PC-3 (cell line): ENCODE data around the gene NFIX. TPM values are rescaled to one million over a fixed set of nuclear protein-coding genes. Genes with fewer than 3 reads are reported as not detected.

ENCODE experiments used
- ATAC-seq: fragments of 200-7000 bp; cut with Tn5 transposase; 2 replicates; pipeline ENCODE4 v1.9.1; 2020; ENCODE audit warnings: mild to moderate bottlenecking, moderate library complexity
- BruUV-seq: library from RNA; stranded (reverse); fragments of 400-500 nt; replicated peaks from 2 replicates; lab custom pipeline; 2021; lab: Mats Ljungman, UMichigan
- CTCF ChIA-PET: fragments of 300-600 bp; sonication (Branson Sonifier 250); formaldehyde crosslinking; loops from one replicate; lab custom pipeline; 2022; ENCODE audit warnings: antibody characterized with exemption; lab: Charles Lee
- POLR2A ChIA-PET: fragments of 300-600 bp; sonication (Branson Sonifier 250); formaldehyde crosslinking; loops from one replicate; lab custom pipeline; 2022; ENCODE audit warnings: antibody characterized with exemption; ENCODE audit not compliant: unreplicated experiment; lab: Charles Lee
- DNase-seq: peaks from one replicate; pipeline ENCODE4 v3.0.0-alpha.2; 2015
- H2AFZ ChIP-seq: fragments of 300-600 bp; sonication (generic); 2 replicates; pipeline ENCODE4 v1.6.0; 2016; ENCODE audit warnings: antibody characterized with exemption, low read length
- H3F3A ChIP-seq: fragments of 300-600 bp; sonication (generic); one replicate; pipeline ENCODE4 v1.6.0; 2017; ENCODE audit warnings: antibody characterized with exemption, low read length, control low read depth, mild to moderate bottlenecking; ENCODE audit not compliant: unreplicated experiment
- H3K27ac ChIP-seq: fragments of 300-600 bp; sonication (generic); 2 replicates; pipeline ENCODE4 v1.5.1; 2016; ENCODE audit warnings: mild to moderate bottlenecking, low read length
- H3K27me3 ChIP-seq: fragments of 300-600 bp; sonication (generic); 2 replicates; pipeline ENCODE4 v1.6.1; 2016; ENCODE audit warnings: low read length, mixed read lengths
- H3K36me3 ChIP-seq: fragments of 300-600 bp; sonication (generic); 2 replicates; pipeline ENCODE4 v1.6.1; 2016; ENCODE audit warnings: low read depth, mixed run types, low read length, mixed read lengths
- H3K4me1 ChIP-seq: fragments of 300-600 bp; sonication (generic); 2 replicates; pipeline ENCODE4 v1.5.1; 2016; ENCODE audit warnings: low read length; ENCODE audit not compliant: insufficient read depth
- H3K4me2 ChIP-seq: fragments of 300-600 bp; sonication (generic); 2 replicates; pipeline ENCODE4 v1.6.0; 2016; ENCODE audit warnings: low read length
- H3K4me3 ChIP-seq: fragments of 300-600 bp; sonication (generic); 2 replicates; pipeline ENCODE4 v1.5.1; 2016; ENCODE audit warnings: mild to moderate bottlenecking, low read length, mixed read lengths
- H3K79me2 ChIP-seq: fragments of 300-600 bp; sonication (generic); 2 replicates; pipeline ENCODE4 v1.6.1; 2017; ENCODE audit warnings: low read length, mixed read lengths
- H3K9ac ChIP-seq: fragments of 300-600 bp; sonication (generic); 2 replicates; pipeline ENCODE4 v1.6.0; 2016; ENCODE audit warnings: mild to moderate bottlenecking, low read length
- H3K9me2 ChIP-seq: fragments of 300-600 bp; sonication (generic); replicated peaks from 2 replicates; pipeline ENCODE4 v1.6.1; 2016; ENCODE audit warnings: mixed run types, low read length, mixed read lengths
- H3K9me3 ChIP-seq: fragments of 300-600 bp; sonication (generic); 2 replicates; pipeline ENCODE4 v1.6.1; 2016; ENCODE audit warnings: low read length, mixed read lengths
- H4K20me1 ChIP-seq: fragments of 300-600 bp; sonication (generic); 2 replicates; pipeline ENCODE4 v1.6.1; 2016; ENCODE audit warnings: low read length, mixed read lengths
- CTCF ChIP-seq: fragments of 300-600 bp; sonication (generic); conservative IDR thresholded peaks from 2 replicates; pipeline ENCODE4 v1.5.1; 2017; ENCODE audit warnings: antibody characterized with exemption, low read depth, mild to moderate bottlenecking, low read length
- EZH2 ChIP-seq: fragments of 300-600 bp; sonication (generic); IDR thresholded peaks from one replicate; pipeline ENCODE4 v1.6.1; 2017; ENCODE audit warnings: antibody characterized with exemption, mild to moderate bottlenecking, low read length; ENCODE audit not compliant: unreplicated experiment
- EZH2phosphoT487 ChIP-seq: fragments of 300-600 bp; sonication (generic); IDR thresholded peaks from 2 replicates; pipeline ENCODE4 v1.6.1; 2018; ENCODE audit warnings: mild to moderate bottlenecking, antibody characterized with exemption, low read length, borderline replicate concordance
- intact Hi-C: fragments of 100-400 bp; cut with micrococcal nuclease; formaldehyde crosslinking; loops from 2 replicates; pipeline ENCODE4 v1.9.0; 2023
- total RNA-seq: library from RNA; depleted of rRNA; stranded (reverse); fragments of >200 nt; gene quantifications from 2 replicates; pipeline ENCODE4 v1.2.3, GENCODE V29; 2014

The NFIX gene
- total RNA-seq, 1 experiment from 2014 or later: 43.3 TPM

GRCh38 chr19:12991296-12991695 lies 4.0 kb upstream of the NFIX start:
- CTCF ChIA-PET: no interaction called here
- no peak overlapping the region for H3K4me2 ChIP-seq
- no peak overlapping the region for H3K27ac ChIP-seq
- H4K20me1 ChIP-seq: no peaks in the 10 kb centered on the region
- H3K4me3 ChIP-seq: no peak overlapping the region
- H3K4me1 ChIP-seq: peaks cover 4% of the 10 kb centered on the region; the same call in 1 of the 2 replicates
- no peaks in the 10 kb centered on the region for H3K27me3 ChIP-seq
- no peaks in the 10 kb centered on the region for H3K9me3 ChIP-seq
- H3K9ac ChIP-seq: no peak overlapping the region
- intact Hi-C loops: no loop called here
- H3F3A ChIP-seq: no peaks in the 10 kb centered on the region
- H3K9me2 ChIP-seq: no peaks in the 10 kb centered on the region
- no peaks in the 10 kb centered on the region for H3K36me3 ChIP-seq
- no peak for TF ChIP-seq EZH2
- TF ChIP-seq EZH2phosphoT487: no peak
- TF ChIP-seq CTCF: no peak
- DNase-seq (no peak), ATAC-seq (no peak)
- peaks cover 8% of the 10 kb centered on the region for H3K79me2 ChIP-seq
- no peak overlapping the region for H2AFZ ChIP-seq
- POLR2A ChIA-PET: no interaction called here
- BruUV-seq: no TSS peak

GRCh38 chr19:12992729-12993128 lies 2.5 kb upstream of the NFIX start:
- ChIA-PET CTCF (no interaction called here), POLR2A (no interaction called here)
- no peak overlapping the region for H3K27ac ChIP-seq

GRCh38 chr19:12993562-12993961 lies 1.7 kb upstream of the NFIX start:
- Histone ChIP-seq H3K27ac (no peak overlapping the region), H3K79me2 (peaks cover 31% of the 10 kb centered on the region), H3K9me2 (no peaks in the 10 kb centered on the region), H4K20me1 (no peaks in the 10 kb centered on the region), H3K9me3 (no peaks in the 10 kb centered on the region), H3F3A (no peaks in the 10 kb centered on the region), H3K36me3 (peaks cover 1% of the 10 kb centered on the region; the same call in 1 of the 2 replicates), H2AFZ (no peak overlapping the region), H3K27me3 (no peaks in the 10 kb centered on the region), H3K4me1 (peaks cover 14% of the 10 kb centered on the region), H3K4me2 (no peak overlapping the region), H3K4me3 (no peak overlapping the region), H3K9ac (no peak overlapping the region)
- intact Hi-C loops: no loop called here
- ATAC-seq (no peak), DNase-seq (no peak)
- CTCF ChIA-PET: no interaction called here
- BruUV-seq: no TSS peak
- no peak for TF ChIP-seq EZH2phosphoT487
- TF ChIP-seq EZH2: no peak
- TF ChIP-seq CTCF: no peak
- POLR2A ChIA-PET: no interaction called here

More at GRCh38 chr19:12992729-12993128, 2.5 kb upstream of the NFIX start:
- BruUV-seq: no TSS peak
- peaks cover 13% of the 10 kb centered on the region for H3K4me1 ChIP-seq
- H3K4me3 ChIP-seq: no peak overlapping the region
- H3F3A ChIP-seq: no peaks in the 10 kb centered on the region
- H4K20me1 ChIP-seq: no peaks in the 10 kb centered on the region
- no peak overlapping the region for H3K4me2 ChIP-seq
- no peaks in the 10 kb centered on the region for H3K9me2 ChIP-seq
- peaks cover 22% of the 10 kb centered on the region for H3K79me2 ChIP-seq
- DNase-seq (no peak), ATAC-seq (no peak)
- no peak overlapping the region for H3K9ac ChIP-seq
- no peak for TF ChIP-seq CTCF
- H3K9me3 ChIP-seq: no peaks in the 10 kb centered on the region
- H2AFZ ChIP-seq: no peak overlapping the region
- H3K36me3 ChIP-seq: no peaks in the 10 kb centered on the region
- H3K27me3 ChIP-seq: no peaks in the 10 kb centered on the region
- intact Hi-C loops: no loop called here
